Endothelial cell of umbilical vein (primary cell): Measurements from ENCODE around the gene RUVBL1. TPM values are rescaled to one million over a fixed set of nuclear protein-coding genes. Genes with fewer than 3 reads are reported as not detected.

ENCODE experiments used
- BruUV-seq: library from RNA; stranded (reverse); fragments of 400-500 nt; replicated peaks from 2 replicates; lab custom pipeline; 2021; lab: Mats Ljungman, UMichigan
- CTCF ChIA-PET: fragments of 300-600, 350-600 bp; sonication (Branson Sonifier 250); formaldehyde crosslinking; loops from one replicate; lab custom pipeline; 2021; ENCODE audit warnings: antibody characterized with exemption, inconsistent platforms; lab: Charles Lee
- POLR2A ChIA-PET: fragments of 300-600, 350-600 bp; sonication (Branson Sonifier 250); formaldehyde crosslinking; loops from one replicate; lab custom pipeline; 2021; ENCODE audit warnings: antibody characterized with exemption, inconsistent platforms; lab: Charles Lee
- DNase-seq: peaks from one replicate; pipeline ENCODE4 v3.0.0-alpha.2; 2011; ENCODE audit warnings: low read depth, low spot score
- FAIRE-seq: peaks from 2 replicates; lab custom pipeline; 2011; peaks lifted over from hg19 to GRCh38; lab: Jason Lieb, UNC
- H2AFZ ChIP-seq: 2 replicates; pipeline ENCODE4 v1.6.0; 2012; ENCODE audit warnings: low read depth, low read length, control low read depth, inconsistent platforms
- H3K27ac ChIP-seq: 2 replicates; pipeline ENCODE4 v1.5.1; 2011; ENCODE audit warnings: low read depth, mild to moderate bottlenecking, control low read depth, low read length, moderate library complexity; ENCODE audit not compliant: insufficient read depth
- H3K27me3 ChIP-seq, 2 experiments: 2 replicates each; pipeline versions ENCODE4 v1.6.0 to v1.6.1; 2011; ENCODE audit warnings: low read length in 2 of 2, mixed read lengths in 1 of 2; ENCODE audit not compliant: control insufficient read depth in 2 of 2, insufficient read depth in 2 of 2
- H3K36me3 ChIP-seq, 2 experiments: 2 replicates in 1 of 2; 3 replicates in 1 of 2; pipeline ENCODE4 v1.5.1; 2011; ENCODE audit warnings: low read length in 2 of 2, mild to moderate bottlenecking in 1 of 2, moderate library complexity in 1 of 2; ENCODE audit not compliant: control insufficient read depth in 2 of 2, insufficient read depth in 2 of 2; ENCODE audit errors: extremely low read depth in 1 of 2
- H3K4me1 ChIP-seq: 3 replicates; pipeline ENCODE4 v1.5.1; 2011; ENCODE audit warnings: mild to moderate bottlenecking, low read length; ENCODE audit not compliant: control insufficient read depth, insufficient read depth; ENCODE audit errors: extremely low read depth
- H3K4me2 ChIP-seq: 2 replicates; pipeline ENCODE4 v1.6.1; 2011; ENCODE audit warnings: low read length, control low read depth, mixed read lengths; ENCODE audit not compliant: insufficient read depth
- H3K4me3 ChIP-seq, 3 experiments: fragments of 200-600 bp in 1 of 3; sonication (generic), shearing (Covaris generic) in 1 of 3; replicated peaks in 1 of 3; 2 replicates each; pipeline ENCODE4 v1.5.1; 2011 to 2016; ENCODE audit warnings: control low read depth in 3 of 3, low read length in 3 of 3, mild to moderate bottlenecking in 2 of 3, inconsistent platforms in 1 of 3, low read depth in 1 of 3, moderate library complexity in 1 of 3; ENCODE audit not compliant: insufficient read depth in 1 of 3
- H3K79me2 ChIP-seq: 2 replicates; pipeline ENCODE4 v1.6.0; 2012; ENCODE audit warnings: low read length, inconsistent platforms; ENCODE audit not compliant: control insufficient read depth, insufficient read depth
- H3K9ac ChIP-seq: replicated peaks from 2 replicates; pipeline ENCODE3; 2011; ENCODE audit warnings: low read length, control low read depth; ENCODE audit not compliant: insufficient read depth; ENCODE audit errors: extremely low read depth
- H3K9me1 ChIP-seq: replicated peaks from 3 replicates; pipeline ENCODE4 v1.6.0; 2011; ENCODE audit warnings: mild to moderate bottlenecking, low read length; ENCODE audit not compliant: control insufficient read depth, insufficient read depth; ENCODE audit errors: extremely low read depth
- H3K9me3 ChIP-seq: replicated peaks from 2 replicates; pipeline ENCODE4 v1.5.1; 2012; ENCODE audit warnings: low read length, inconsistent platforms; ENCODE audit not compliant: control insufficient read depth, insufficient read depth
- H4K20me1 ChIP-seq: replicated peaks from 2 replicates; pipeline ENCODE3; 2011; ENCODE audit warnings: mild to moderate bottlenecking, low read length; ENCODE audit not compliant: control insufficient read depth, insufficient read depth; ENCODE audit errors: extremely low read depth
- CTCF ChIP-seq, 2 donors: IDR thresholded peaks; 1 replicate in 1 of 2; 2 replicates in 1 of 2; pipeline ENCODE4 v1.5.1; 2011; ENCODE audit warnings: low read length in 2 of 2, mild to moderate bottlenecking in 2 of 2, moderate library complexity in 2 of 2, control low read depth in 1 of 2, inconsistent platforms in 1 of 2, low read depth in 1 of 2; ENCODE audit not compliant: insufficient read depth in 1 of 2; ENCODE audit errors: extremely low read depth in 1 of 2
- EZH2 ChIP-seq: IDR thresholded peaks from 2 replicates; pipeline ENCODE4 v1.6.1; 2012; ENCODE audit warnings: borderline replicate concordance, low read depth, mild to moderate bottlenecking, moderate library complexity, low read length, inconsistent platforms; ENCODE audit not compliant: severe bottlenecking
- GATA2 ChIP-seq: IDR thresholded peaks from 2 replicates; pipeline ENCODE4 v1.7.0; 2011; ENCODE audit warnings: low read depth, mild to moderate bottlenecking, moderate library complexity, mixed read lengths, low read length; ENCODE audit not compliant: insufficient read length, insufficient read depth
- MAX ChIP-seq: IDR thresholded peaks from 2 replicates; pipeline ENCODE4 v1.6.1; 2011; ENCODE audit not compliant: insufficient read depth, insufficient read length
- POLR2A ChIP-seq: IDR thresholded peaks from 2 replicates; pipeline ENCODE4 v1.6.1; 2012; ENCODE audit warnings: low read depth, mild to moderate bottlenecking, control low read depth, low read length
- dilution Hi-C: fragments of 300-500 bp; cut with MboI; formaldehyde crosslinking; loops from one replicate; pipeline ENCODE4 v1.15.0; 2019; ENCODE audit warnings: low sequenced_read_pairs; ENCODE audit not compliant: extremely low pct_ligation_motif_present
- intact Hi-C: fragments of 100-400 bp; cut with micrococcal nuclease; formaldehyde crosslinking; loops from one replicate; pipeline ENCODE4 v1.10.0; 2022
- polyA plus RNA-seq, 4 experiments: library from polyadenylated mRNA; depleted of rRNA in 3 of 4; stranded (reverse) in 3 of 4; unstranded in 1 of 4; fragments of >200 nt; gene quantifications; 2 replicates each; pipeline versions ENCODE4 v1.2.1 to v1.2.3, GENCODE V29; 2011 to 2012; ENCODE audit warnings: missing spikeins in 1 of 4
- total RNA-seq: library from RNA; stranded (reverse); gene quantifications from 2 replicates; pipeline ENCODE4 v1.2.3, GENCODE V29; 2021

Gene RUVBL1
- total and polyA plus RNA-seq, 2 donors (not counting 3 experiments of a cell fraction or from before 2014, with no cell fraction given), result 52.5 to 58.5 TPM

- H3K9me3 ChIP-seq, result no peaks in the 10 kb centered on the region
- peaks cover 37% of the 10 kb centered on the region for H3K4me1 ChIP-seq
- FAIRE-seq (no peak), DNase-seq (no peak)
- no peak overlapping the region for H3K9ac ChIP-seq
- CTCF ChIA-PET, result interaction anchor here (5.7 kb wide), 1 partner anchor 63 kb away, joined by 34 read pairs; no protein-coding TSS in a partner anchor
- no TSS peak for BruUV-seq
- no peak overlapping the region for H3K4me2 ChIP-seq
- POLR2A ChIA-PET, result no interaction called here
- no peaks in the 10 kb centered on the region for H3K27me3 ChIP-seq
- no peak for TF ChIP-seq GATA2
- no peak for TF ChIP-seq MAX
- no peak for TF ChIP-seq CTCF (IDR thresholded peaks at IDR 0.05; ENCODE audit: extremely low read depth in 1 of 2, insufficient read depth in 1 of 2, low read depth in 1 of 2, low read length in 2 of 2)
- no peak for TF ChIP-seq EZH2
- TF ChIP-seq POLR2A, result no peak
- H2AFZ ChIP-seq, result no peak overlapping the region
- dilution Hi-C loops, result no loop called here
- peaks cover 41 to 62% of the 10 kb centered on the region in 2 experiments for H3K36me3 ChIP-seq
- intact Hi-C loops, result no loop called here
- H4K20me1 ChIP-seq, result no peaks in the 10 kb centered on the region
- no peaks in the 10 kb centered on the region for H3K9me1 ChIP-seq
- no peak overlapping the region for H3K4me3 ChIP-seq
- no peak overlapping the region for H3K27ac ChIP-seq
- H3K79me2 ChIP-seq, result peaks cover 22% of the 10 kb centered on the region
Measured at GRCh38 chr3:128070898-128071591, 52.6 kb downstream of the RUVBL1 start.
